Heart left ventricle (tissue), 13 donors: ENCODE data around the gene FTCD.

Experiments used
- CTCF ChIP-seq, 12 donors: fragments of 200-600 bp; sonication (generic) in 4 of 12; IDR thresholded peaks; one replicate each; pipeline versions ENCODE4 v1.5.0 to v1.8.0; 2018 to 2022; ENCODE audit warnings: antibody characterized with exemption in 12 of 12, mild to moderate bottlenecking in 5 of 12
- POLR2A ChIP-seq, 2 donors: fragments of 450-650 bp; IDR thresholded peaks; one replicate each; pipeline ENCODE4 v1.6.1; 2017; ENCODE audit warnings: antibody characterized with exemption in 2 of 2, mild to moderate bottlenecking in 2 of 2, moderate library complexity in 2 of 2
- donor health status: ischemic (EF 13 %, LVEDD 7.1; RV severe dilation, severe dysfunction).
- donor health status: DM: no; HTN: yes; CAD: no.
- donor health status: DM: no; HTN: no; CAD: no.
- donor health status: ischemic (EF 25% LVEDD 6.9; RV normal size, moderate dysfunction).
- donor health status: ischemic (EF 25% LVEDD 5.7; RV mildly dilated, moderate dysfunction).
- donor health status: ischemic (EF 35%, LVEDD 5.7; RV mildly dilated, moderate dysfunction).
- donor health status: nonischemic (EF 11% LVEDD 7.7; RV severe dilation, severe dysfunction).
- donor health status: DM: yes; HTN: yes; CAD: no.
- donor health status: PGD.
- donor health status: ischemic (EF 29% LVEDD 5.4; RV normal size, mild dysfunction).
- donor health status: nonischemic (EF 23%, LVEDD 6.1; RV moderate dilation, normal function).

- peak in 3 of 12 donors; percentile 7 to 36 (median 30) for TF ChIP-seq CTCF (IDR thresholded peaks at IDR 0.05)
- TF ChIP-seq POLR2A (IDR thresholded peaks at IDR 0.05) = no peak
Measured at GRCh38 chr21:46110499-46111192, 44.7 kb downstream of the FTCD start.
